ENCODE measurements around the gene PAOX.

The PAOX gene

DNA sequence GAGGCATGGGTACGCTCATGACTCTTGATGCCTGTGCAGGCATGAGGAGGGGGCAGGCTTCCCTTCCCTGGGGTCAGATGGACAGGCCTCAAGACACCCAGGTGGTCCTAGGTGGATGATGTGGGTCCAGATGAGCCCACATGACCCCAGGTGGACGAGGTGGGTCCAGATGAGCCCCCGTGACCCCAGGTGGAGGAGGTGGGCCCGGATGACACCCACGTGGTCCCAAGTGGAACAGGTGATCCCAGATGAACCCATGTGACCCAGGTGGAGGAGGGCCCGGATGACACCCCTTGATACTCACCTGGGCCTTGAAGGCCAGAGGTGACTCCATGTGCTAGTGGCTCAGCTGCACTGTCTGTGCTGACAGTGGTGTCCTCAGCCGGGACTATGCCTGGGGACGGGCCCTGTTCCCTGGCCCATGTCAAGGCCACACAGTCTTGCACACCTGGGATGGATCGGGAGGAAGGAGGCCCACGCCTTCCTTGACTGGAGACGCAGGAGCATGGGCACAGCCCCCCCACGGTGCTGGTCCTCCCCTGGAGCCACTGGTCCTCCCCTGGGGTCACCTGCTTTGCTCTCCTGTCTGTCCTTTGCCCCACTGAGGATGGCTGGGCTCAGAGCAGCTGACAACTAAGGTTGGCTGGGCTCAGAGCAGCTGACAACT is 28.6 kb upstream of the PAOX start:
- Histone ChIP-seq H3F3A (ENCODE audit: insufficient read depth) (no peaks in the 10 kb centered on the region), H3K9me3 (ENCODE audit: insufficient read depth, low read length) (no peaks in the 10 kb centered on the region), H4K20me1 (ENCODE audit: low read depth, low read length) (no peaks in the 10 kb centered on the region), H2AFZ (ENCODE audit: low read depth, low read length, severe bottlenecking) (no peak overlapping the region), H3K27me3 (ENCODE audit: low read length) (no peaks in the 10 kb centered on the region), H3K4me3 (ENCODE audit: insufficient read depth, low read length, poor library complexity, severe bottlenecking) (no peak overlapping the region), H3K79me2 (ENCODE audit: insufficient read depth, low read length) (no peaks in the 10 kb centered on the region), H3K36me3 (ENCODE audit: low read length) (no peaks in the 10 kb centered on the region), H3K27ac (ENCODE audit: low read depth, low read length) (no peak overlapping the region), H3K9ac (ENCODE audit: low read length) (no peak overlapping the region), H3K4me2 (ENCODE audit: low read depth, low read length, poor library complexity, severe bottlenecking) (no peak overlapping the region), H3K9me2 (replicated peaks; ENCODE audit: insufficient read depth, low read length) (no peaks in the 10 kb centered on the region)
- TF ChIP-seq EZH2phosphoT487 (conservative IDR thresholded peaks at IDR 0.05; ENCODE audit: low read length): no peak
- TF ChIP-seq, protein P1, sequence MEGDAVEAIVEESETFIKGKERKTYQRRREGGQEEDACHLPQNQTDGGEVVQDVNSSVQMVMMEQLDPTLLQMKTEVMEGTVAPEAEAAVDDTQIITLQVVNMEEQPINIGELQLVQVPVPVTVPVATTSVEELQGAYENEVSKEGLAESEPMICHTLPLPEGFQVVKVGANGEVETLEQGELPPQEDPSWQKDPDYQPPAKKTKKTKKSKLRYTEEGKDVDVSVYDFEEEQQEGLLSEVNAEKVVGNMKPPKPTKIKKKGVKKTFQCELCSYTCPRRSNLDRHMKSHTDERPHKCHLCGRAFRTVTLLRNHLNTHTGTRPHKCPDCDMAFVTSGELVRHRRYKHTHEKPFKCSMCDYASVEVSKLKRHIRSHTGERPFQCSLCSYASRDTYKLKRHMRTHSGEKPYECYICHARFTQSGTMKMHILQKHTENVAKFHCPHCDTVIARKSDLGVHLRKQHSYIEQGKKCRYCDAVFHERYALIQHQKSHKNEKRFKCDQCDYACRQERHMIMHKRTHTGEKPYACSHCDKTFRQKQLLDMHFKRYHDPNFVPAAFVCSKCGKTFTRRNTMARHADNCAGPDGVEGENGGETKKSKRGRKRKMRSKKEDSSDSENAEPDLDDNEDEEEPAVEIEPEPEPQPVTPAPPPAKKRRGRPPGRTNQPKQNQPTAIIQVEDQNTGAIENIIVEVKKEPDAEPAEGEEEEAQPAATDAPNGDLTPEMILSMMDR (IDR thresholded peaks at IDR 0.05; ENCODE audit: insufficient read depth, low read length, poor library complexity, severe bottlenecking): no peak

DNA sequence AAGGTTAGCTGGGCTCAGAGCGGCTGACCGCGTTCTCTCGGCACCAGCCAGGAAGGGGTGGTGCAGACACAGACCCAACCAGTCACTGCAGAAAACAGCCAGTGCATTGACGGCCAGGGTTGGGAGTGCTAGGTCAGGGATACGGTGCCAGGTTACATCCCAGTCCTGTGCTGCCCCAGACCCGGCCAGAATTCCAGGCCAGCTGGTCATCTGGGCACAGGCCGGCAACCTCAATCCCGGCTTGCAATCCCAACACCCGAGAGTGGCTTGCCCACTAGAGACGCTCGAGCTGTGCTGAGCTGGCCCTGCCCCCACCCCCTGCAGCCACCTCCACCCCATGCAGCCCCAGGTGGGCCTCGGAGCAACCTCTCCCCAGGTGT is 28.1 kb upstream of the PAOX start:
- TF ChIP-seq, protein P1 (IDR thresholded peaks at IDR 0.05; ENCODE audit: insufficient read depth, low read length, poor library complexity, severe bottlenecking): no peak
- TF ChIP-seq EZH2phosphoT487 (conservative IDR thresholded peaks at IDR 0.05; ENCODE audit: low read length): no peak
- Histone ChIP-seq H3K4me2 (ENCODE audit: low read depth, low read length, poor library complexity, severe bottlenecking) (no peak overlapping the region), H3K79me2 (ENCODE audit: insufficient read depth, low read length) (no peaks in the 10 kb centered on the region), H3F3A (ENCODE audit: insufficient read depth) (no peaks in the 10 kb centered on the region), H2AFZ (ENCODE audit: low read depth, low read length, severe bottlenecking) (no peak overlapping the region), H3K27ac (ENCODE audit: low read depth, low read length) (no peak overlapping the region), H3K36me3 (ENCODE audit: low read length) (no peaks in the 10 kb centered on the region), H3K9me2 (replicated peaks; ENCODE audit: insufficient read depth, low read length) (no peaks in the 10 kb centered on the region), H4K20me1 (ENCODE audit: low read depth, low read length) (no peaks in the 10 kb centered on the region), H3K27me3 (ENCODE audit: low read length) (no peaks in the 10 kb centered on the region), H3K9me3 (ENCODE audit: insufficient read depth, low read length) (no peaks in the 10 kb centered on the region), H3K9ac (ENCODE audit: low read length) (no peak overlapping the region), H3K4me3 (ENCODE audit: insufficient read depth, low read length, poor library complexity, severe bottlenecking) (no peak overlapping the region)

DNA sequence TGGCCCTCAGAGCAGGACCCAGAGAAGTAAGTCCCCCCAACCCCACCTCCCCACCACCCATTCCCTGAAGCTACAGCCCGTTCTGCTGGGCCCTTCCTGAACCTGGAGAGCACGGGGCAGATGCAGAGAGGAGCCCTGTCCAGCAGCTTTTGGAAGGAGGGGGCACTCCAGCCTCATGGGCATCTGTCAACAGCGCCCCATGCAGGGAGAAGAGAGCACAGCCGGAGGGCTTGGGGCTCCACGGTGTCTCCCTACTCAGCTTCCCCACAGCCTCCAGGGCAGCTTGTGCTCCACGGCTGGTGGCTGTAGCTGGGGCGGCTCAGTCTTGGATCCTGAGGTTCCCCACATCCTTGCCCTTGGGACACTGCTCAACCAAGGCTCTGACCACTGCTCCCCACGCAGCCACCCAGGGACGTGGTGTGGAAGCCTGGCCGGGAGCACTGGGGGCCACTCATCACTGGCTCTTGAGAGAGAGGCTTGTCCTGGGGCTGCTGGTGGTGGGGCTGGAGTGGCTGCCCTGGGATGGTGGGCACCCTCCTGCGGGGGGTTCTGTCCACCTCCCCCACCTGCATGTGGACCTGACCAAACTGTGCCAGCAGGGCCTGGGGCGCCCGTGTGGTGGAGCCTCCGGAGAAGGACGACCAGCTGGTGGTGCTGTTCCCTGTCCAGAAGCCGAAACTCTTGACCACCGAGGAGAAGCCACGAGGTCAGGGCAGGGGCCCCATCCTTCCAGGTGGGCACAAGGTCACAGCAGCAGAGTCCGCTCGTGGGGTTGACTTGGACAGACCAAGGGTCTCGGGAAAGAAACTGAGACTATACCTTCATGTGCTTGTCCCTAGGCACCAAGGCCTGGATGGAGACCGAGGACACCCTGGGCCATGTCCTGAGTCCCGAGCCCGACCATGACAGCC is 27.4 kb upstream of the PAOX start:
- Histone ChIP-seq H3K9ac (ENCODE audit: low read length) (no peak overlapping the region), H3K4me2 (ENCODE audit: low read depth, low read length, poor library complexity, severe bottlenecking) (no peak overlapping the region), H3K27me3 (ENCODE audit: low read length) (no peaks in the 10 kb centered on the region), H3F3A (ENCODE audit: insufficient read depth) (no peaks in the 10 kb centered on the region), H3K9me2 (replicated peaks; ENCODE audit: insufficient read depth, low read length) (no peaks in the 10 kb centered on the region), H4K20me1 (ENCODE audit: low read depth, low read length) (no peaks in the 10 kb centered on the region), H3K27ac (ENCODE audit: low read depth, low read length) (no peak overlapping the region), H3K79me2 (ENCODE audit: insufficient read depth, low read length) (no peaks in the 10 kb centered on the region), H3K9me3 (ENCODE audit: insufficient read depth, low read length) (no peaks in the 10 kb centered on the region), H3K36me3 (ENCODE audit: low read length) (no peaks in the 10 kb centered on the region), H3K4me3 (ENCODE audit: insufficient read depth, low read length, poor library complexity, severe bottlenecking) (no peak overlapping the region), H2AFZ (ENCODE audit: low read depth, low read length, severe bottlenecking) (no peak overlapping the region)
- TF ChIP-seq, protein P1 (IDR thresholded peaks at IDR 0.05; ENCODE audit: insufficient read depth, low read length, poor library complexity, severe bottlenecking): no peak
- TF ChIP-seq EZH2phosphoT487 (conservative IDR thresholded peaks at IDR 0.05; ENCODE audit: low read length): no peak
